T-helper 1 cell treated with Interleukin-12 subunit alpha and Interleukin-12 subunit beta and Interleukin-4 antibody, amounts not matched to agents 30 μg/mL and 1 μg/mL, for 36 hours (primary cell): Measurements from ENCODE around the gene ACOX2.

Experiments used
- H3K27ac Mint-ChIP-seq: one replicate; pipeline ENCODE4 v1.8.0; 2021; ENCODE audit warnings: mild to moderate bottlenecking, mixed read lengths
- H3K27me3 Mint-ChIP-seq: one replicate; pipeline ENCODE4 v1.8.0; 2021; ENCODE audit warnings: low read depth, mixed read lengths
- H3K36me3 Mint-ChIP-seq: one replicate; pipeline ENCODE4 v1.8.0; 2021; ENCODE audit warnings: low read depth, mixed read lengths
- H3K4me1 Mint-ChIP-seq: one replicate; pipeline ENCODE4 v1.8.0; 2021; ENCODE audit warnings: low read depth, mixed read lengths
- H3K4me3 Mint-ChIP-seq: one replicate; pipeline ENCODE4 v1.8.0; 2021; ENCODE audit warnings: mild to moderate bottlenecking, moderate library complexity, mixed read lengths
- H3K9me3 Mint-ChIP-seq: one replicate; pipeline ENCODE4 v1.8.0; 2021; ENCODE audit warnings: mixed read lengths

ACOX2 gene

GRCh38 chr3:58560771-58561311 lies 23.9 kb upstream of the ACOX2 start:
- Mint-ChIP-seq H3K36me3 (no peaks in the 10 kb centered on the region), H3K27ac (no peak overlapping the region), H3K9me3 (no peaks in the 10 kb centered on the region), H3K4me3 (no peak overlapping the region), H3K4me1 (no peaks in the 10 kb centered on the region), H3K27me3 (peaks cover 11% of the 10 kb centered on the region)

DNA sequence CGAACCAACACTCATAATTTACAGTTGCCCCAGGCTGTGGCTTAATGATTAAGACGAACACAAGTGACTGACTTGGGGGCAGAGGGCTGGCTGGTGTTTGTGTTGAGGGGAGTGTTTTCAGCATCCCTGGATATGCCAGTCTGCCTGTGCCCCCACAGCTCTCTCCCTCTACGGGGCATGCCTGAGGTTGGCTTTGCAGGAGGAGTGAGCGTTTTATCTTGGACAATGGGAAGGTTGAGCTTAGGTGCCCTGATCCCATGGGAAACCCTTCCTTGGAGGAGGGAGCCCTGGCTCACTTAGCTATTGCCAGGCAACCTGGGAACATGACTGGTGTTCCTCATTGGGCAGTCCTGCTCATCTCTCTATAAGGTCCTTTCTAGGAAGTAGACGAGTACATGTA lies 22.6 kb upstream of the ACOX2 start:
- H3K27me3 Mint-ChIP-seq = peaks cover 19% of the 10 kb centered on the region
- H3K27ac Mint-ChIP-seq = no peak overlapping the region
- no peaks in the 10 kb centered on the region for H3K4me1 Mint-ChIP-seq
- no peaks in the 10 kb centered on the region for H3K9me3 Mint-ChIP-seq
- H3K4me3 Mint-ChIP-seq = no peak overlapping the region
- H3K36me3 Mint-ChIP-seq = no peaks in the 10 kb centered on the region

GRCh38 chr3:58557491-58557890 lies 20.5 kb upstream of the ACOX2 start:
- no peak overlapping the region for H3K27ac Mint-ChIP-seq
- no peaks in the 10 kb centered on the region for H3K9me3 Mint-ChIP-seq
- no peak overlapping the region for H3K4me3 Mint-ChIP-seq
- H3K27me3 Mint-ChIP-seq = peaks cover 16% of the 10 kb centered on the region
- H3K4me1 Mint-ChIP-seq = no peaks in the 10 kb centered on the region
- H3K36me3 Mint-ChIP-seq = no peaks in the 10 kb centered on the region

- Mint-ChIP-seq H3K27ac (no peak overlapping the region), H3K4me3 (no peak overlapping the region), H3K4me1 (no peaks in the 10 kb centered on the region), H3K27me3 (peaks cover 12% of the 10 kb centered on the region), H3K9me3 (no peaks in the 10 kb centered on the region), H3K36me3 (no peaks in the 10 kb centered on the region)
These were observed 19.8 kb upstream of the ACOX2 start for GRCh38 chr3:58556761-58557221.

DNA sequence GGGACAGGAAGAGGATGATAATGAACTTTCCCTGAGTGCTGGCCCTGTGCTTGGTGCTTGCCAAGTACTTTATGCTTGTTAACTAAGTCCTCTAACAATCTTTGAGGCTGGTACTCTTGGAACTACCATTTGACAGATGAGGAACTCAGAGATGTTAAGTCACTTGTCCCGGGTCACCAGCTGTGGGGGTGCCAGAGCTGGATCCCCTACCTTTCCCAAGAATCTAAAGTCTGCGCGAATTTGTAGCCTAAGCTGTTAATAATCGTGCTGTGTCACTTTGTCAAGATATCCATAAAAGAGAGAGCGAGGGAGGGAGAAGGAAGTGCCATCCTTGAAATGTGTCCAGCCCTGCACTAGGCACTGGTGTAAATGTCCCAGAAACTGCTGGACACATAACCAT lies 19.0 kb upstream of the ACOX2 start:
- Mint-ChIP-seq H3K4me1 (no peaks in the 10 kb centered on the region), H3K9me3 (peaks cover 4% of the 10 kb centered on the region), H3K4me3 (no peak overlapping the region), H3K36me3 (no peaks in the 10 kb centered on the region), H3K27me3 (peaks cover 12% of the 10 kb centered on the region), H3K27ac (no peak overlapping the region)

- no peaks in the 10 kb centered on the region for H3K36me3 Mint-ChIP-seq
- no peak overlapping the region for H3K27ac Mint-ChIP-seq
- H3K4me3 Mint-ChIP-seq = no peak overlapping the region
- peaks cover 12% of the 10 kb centered on the region for H3K27me3 Mint-ChIP-seq
- H3K4me1 Mint-ChIP-seq = no peaks in the 10 kb centered on the region
- H3K9me3 Mint-ChIP-seq = peaks cover 4% of the 10 kb centered on the region
These were observed 18.2 kb upstream of the ACOX2 start for GRCh38 chr3:58555203-58555602.

- H3K4me1 Mint-ChIP-seq = no peaks in the 10 kb centered on the region
- H3K9me3 Mint-ChIP-seq = peaks cover 4% of the 10 kb centered on the region
- no peak overlapping the region for H3K4me3 Mint-ChIP-seq
- H3K27ac Mint-ChIP-seq = no peak overlapping the region
- peaks cover 12% of the 10 kb centered on the region for H3K27me3 Mint-ChIP-seq
- H3K36me3 Mint-ChIP-seq = no peaks in the 10 kb centered on the region
These were observed 16.0 kb upstream of the ACOX2 start for GRCh38 chr3:58553003-58553402.

- Mint-ChIP-seq H3K4me1 (no peaks in the 10 kb centered on the region), H3K4me3 (no peak overlapping the region), H3K36me3 (no peaks in the 10 kb centered on the region), H3K27me3 (peaks cover 12% of the 10 kb centered on the region), H3K27ac (no peak overlapping the region), H3K9me3 (peaks cover 4% of the 10 kb centered on the region)
These were observed 14.7 kb upstream of the ACOX2 start for GRCh38 chr3:58551636-58552180.

DNA sequence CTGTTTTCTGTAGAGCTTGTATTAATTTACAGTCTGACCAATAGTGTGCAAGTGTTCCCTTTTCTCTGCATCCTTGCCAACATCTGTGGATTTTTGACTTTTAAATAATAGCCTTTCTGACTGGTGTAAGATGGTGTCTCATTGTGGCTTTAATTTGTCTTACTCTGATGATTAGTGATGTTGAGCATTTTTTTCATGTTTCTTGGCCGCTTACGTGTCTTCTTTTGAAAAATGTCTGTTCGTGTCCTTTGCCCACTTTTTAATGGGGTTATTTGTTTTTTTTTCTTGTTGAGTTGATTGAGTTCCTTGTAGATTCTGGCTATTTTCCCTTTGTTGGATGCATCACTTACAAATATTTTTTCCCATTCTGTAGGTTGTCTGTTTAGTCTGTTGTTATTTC lies 7.6 kb upstream of the ACOX2 start:
- Mint-ChIP-seq H3K36me3 (no peaks in the 10 kb centered on the region), H3K4me1 (no peaks in the 10 kb centered on the region), H3K27me3 (peaks cover 28% of the 10 kb centered on the region), H3K9me3 (no peaks in the 10 kb centered on the region), H3K4me3 (no peak overlapping the region), H3K27ac (no peak overlapping the region)

GRCh38 chr3:58540176-58540858 lies 3.3 kb upstream of the ACOX2 start:
- Mint-ChIP-seq H3K36me3 (no peaks in the 10 kb centered on the region), H3K4me1 (no peaks in the 10 kb centered on the region), H3K9me3 (no peaks in the 10 kb centered on the region), H3K27me3 (peaks cover 28% of the 10 kb centered on the region), H3K4me3 (no peak overlapping the region), H3K27ac (no peak overlapping the region)

DNA sequence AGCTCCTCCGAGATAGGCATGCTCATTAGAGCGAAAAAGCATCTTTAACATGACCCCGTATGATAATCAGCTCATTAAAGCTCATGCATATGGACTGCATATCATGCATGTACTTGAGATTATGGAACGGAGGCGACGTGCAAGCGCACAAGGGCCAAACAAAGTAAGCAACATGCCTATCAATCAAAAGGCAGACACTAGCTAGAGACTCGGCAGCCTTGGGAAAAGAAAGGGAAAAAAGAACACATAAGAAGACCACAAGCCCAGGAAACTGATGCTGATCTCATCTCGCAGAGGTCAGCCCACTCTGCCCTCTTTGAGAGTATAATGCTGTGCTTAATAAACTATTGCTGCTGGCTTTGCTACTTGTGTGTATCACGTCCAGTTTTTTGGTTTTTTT lies 2.6 kb upstream of the ACOX2 start:
- Mint-ChIP-seq H3K4me3 (no peak overlapping the region), H3K27me3 (peaks cover 26% of the 10 kb centered on the region), H3K27ac (no peak overlapping the region), H3K36me3 (no peaks in the 10 kb centered on the region), H3K4me1 (no peaks in the 10 kb centered on the region), H3K9me3 (no peaks in the 10 kb centered on the region)

DNA sequence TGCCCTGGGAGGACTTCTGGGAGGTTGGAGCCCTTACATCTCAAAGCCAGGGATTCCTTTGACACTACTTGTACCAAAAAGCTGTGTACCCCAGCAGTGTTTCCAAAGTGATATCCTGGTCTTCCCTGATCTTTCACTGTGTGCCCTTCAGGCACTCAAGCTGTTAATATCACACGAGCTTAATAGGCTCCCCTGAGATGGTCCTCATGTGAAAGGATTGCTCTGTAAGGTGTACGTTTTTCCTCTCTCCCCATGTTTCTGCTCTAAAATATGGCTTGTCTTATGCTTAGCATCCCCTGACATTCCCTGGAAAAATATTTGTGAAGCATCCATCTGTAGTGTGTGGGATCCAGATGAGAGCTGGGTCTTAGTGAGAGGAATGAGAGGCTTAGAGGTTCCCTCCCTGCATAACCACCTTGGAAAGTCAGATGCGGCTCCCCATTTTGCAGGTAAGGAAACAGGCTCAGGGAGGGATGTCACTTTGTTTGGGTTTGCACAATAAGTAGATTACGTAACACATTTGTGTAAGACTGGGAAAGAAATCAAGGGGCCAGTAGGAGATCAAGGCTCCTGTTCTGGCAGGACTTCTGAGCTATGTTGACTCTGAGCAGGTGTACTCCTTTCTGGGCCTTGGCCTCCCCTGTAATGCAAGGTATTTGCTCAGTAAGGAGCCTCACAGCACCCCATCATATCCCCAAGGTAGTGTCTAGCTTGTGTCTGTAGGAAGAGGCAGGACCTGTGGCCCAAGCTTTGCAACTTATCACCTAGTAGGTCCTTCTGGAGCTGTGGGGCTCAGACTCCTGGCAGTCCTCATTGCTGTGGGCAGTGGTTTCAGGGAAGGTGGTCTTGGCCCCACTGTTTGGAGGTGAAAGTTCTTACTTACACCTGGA lies 667 bp upstream of the ACOX2 start:
- Mint-ChIP-seq H3K27me3 (peaks cover 17% of the 10 kb centered on the region), H3K27ac (no peak overlapping the region), H3K9me3 (no peaks in the 10 kb centered on the region), H3K4me3 (no peak overlapping the region), H3K36me3 (no peaks in the 10 kb centered on the region), H3K4me1 (peaks cover 5% of the 10 kb centered on the region)

DNA sequence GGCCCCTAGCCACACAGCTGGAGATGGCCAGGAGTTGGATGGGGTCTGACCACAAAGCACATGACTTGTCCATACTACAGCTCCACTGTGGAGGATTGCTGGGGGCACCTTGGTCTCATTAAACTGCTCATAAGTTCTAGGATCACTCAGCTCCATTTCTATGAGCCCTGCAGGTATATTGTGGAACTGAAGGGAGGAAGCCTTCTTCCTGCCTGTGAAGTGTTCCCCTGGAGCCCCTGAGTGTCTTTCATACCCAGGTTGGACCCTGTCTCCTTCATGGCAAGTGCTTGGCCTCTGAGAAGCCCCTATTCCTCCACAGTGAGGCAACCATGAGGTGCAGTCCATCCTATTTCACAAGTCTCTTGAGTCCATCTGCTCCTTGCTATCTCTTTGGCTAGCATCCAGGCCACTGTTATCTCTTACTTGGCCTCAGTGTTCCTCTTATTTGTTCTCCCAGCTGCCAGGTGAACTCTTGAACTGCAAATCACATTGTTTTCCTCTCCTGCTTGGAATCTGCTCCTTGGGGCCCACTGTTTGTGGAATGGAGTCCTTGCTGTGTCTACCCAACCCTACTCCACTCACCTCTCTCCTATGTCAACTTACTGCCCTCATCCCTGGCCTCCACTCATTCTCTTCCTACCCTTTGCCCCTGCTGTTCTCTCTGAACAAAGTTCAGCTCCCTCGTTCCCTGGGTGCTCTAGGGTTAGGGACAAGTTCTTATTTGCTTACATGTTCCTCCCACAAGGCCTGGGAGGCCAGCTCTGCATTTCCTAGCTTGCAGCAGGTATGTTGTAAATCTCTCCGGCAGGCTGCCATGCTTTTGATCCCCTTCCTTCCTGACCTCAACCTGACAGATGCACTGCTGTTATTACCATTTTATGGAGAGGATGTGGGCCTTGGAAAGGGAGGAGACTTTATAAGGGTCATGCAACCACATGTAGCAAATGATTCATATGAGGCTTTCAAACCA lies 1.2 kb downstream of the ACOX2 start:
- no peak overlapping the region for H3K4me3 Mint-ChIP-seq
- H3K4me1 Mint-ChIP-seq = peaks cover 6% of the 10 kb centered on the region
- no peaks in the 10 kb centered on the region for H3K36me3 Mint-ChIP-seq
- H3K27me3 Mint-ChIP-seq = peaks cover 9% of the 10 kb centered on the region
- H3K9me3 Mint-ChIP-seq = no peaks in the 10 kb centered on the region
- no peak overlapping the region for H3K27ac Mint-ChIP-seq
